SIG-M5 treated with dmso at 0.1 percent for 504 hours (cell line): Measurements from ENCODE around the gene LDHD.

Source experiments
- DNase-seq: peaks from one replicate; lab custom pipeline; 2025; ENCODE audit not compliant: unreplicated experiment; lab: John Stamatoyannopoulos, UW

Gene LDHD

GRCh38 chr16:75116081-75116910, at the start of gene LDHD:
LDHD (minus strand) TSS chr16:75116780; CDS start chr16:75116720, 60 bp downstream.
- DNase-seq: peak; percentile 72

- no peak for DNase-seq
These were observed 43.8 kb upstream of the LDHD start for GRCh38 chr16:75160386-75160785.

- no peak for DNase-seq
These were observed 36.1 kb upstream of the LDHD start for GRCh38 chr16:75152635-75153034.

- no peak for DNase-seq
These were observed 35.2 kb upstream of the LDHD start for GRCh38 chr16:75151798-75152197.

DNA sequence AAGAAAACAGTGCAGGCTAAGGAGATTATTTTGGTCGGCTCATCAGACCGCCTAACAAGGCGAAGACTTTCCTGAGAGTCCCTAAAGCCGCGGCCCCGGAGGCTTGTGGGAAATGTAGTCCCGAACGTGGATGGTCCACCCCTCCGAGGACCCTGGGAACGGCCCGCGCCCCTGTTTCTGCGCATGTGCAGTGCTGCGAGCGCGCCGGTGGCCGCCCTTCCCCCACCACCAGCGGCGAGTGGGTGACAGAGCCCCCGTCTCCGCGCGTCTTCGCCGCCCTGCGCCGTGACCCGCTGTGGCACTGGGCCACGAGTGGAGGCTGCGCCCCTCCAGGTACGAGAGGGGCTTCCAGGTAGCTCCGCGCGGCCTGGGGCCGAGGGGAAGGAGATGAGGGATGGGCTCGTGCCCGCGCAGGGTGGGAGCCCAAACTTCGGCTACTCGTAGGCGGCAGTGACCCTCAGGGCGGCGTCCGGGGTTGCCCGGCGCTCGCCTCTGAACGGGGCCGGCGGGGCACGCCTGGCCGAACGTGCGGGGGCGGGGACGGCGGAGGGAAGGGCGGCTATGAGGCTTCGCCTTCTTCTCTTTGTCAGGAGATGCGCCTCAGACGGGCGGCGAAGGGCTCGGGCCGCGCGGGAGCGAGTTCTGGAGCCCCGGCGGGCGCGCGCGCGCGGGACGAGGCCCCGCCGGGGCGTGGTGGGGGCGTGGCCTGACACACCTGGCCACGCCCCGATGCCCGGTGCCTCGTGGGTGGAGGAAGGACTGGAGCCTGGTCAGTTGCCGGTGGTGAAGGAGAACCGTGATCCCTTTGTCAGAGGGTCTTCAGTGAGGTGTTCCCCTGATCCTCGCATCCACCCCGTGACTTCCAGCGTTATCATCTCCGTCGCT, 32.0 kb upstream of the LDHD start, which contains the start of gene ZFP1:
Gene ZFP1 (plus strand): TSS at position 214 of the 885 bp plus-strand sequence. CDS start 4,428 bp downstream, outside the sequence.
- DNase-seq: peak; percentile 89

- no peak for DNase-seq
These were observed 31.4 kb upstream of the LDHD start for GRCh38 chr16:75147968-75148310.

GRCh38 chr16:75143941-75144340, 27.4 kb upstream of the LDHD start:
- DNase-seq: no peak

GRCh38 chr16:75139498-75139897, 22.9 kb upstream of the LDHD start:
- no peak for DNase-seq

DNA sequence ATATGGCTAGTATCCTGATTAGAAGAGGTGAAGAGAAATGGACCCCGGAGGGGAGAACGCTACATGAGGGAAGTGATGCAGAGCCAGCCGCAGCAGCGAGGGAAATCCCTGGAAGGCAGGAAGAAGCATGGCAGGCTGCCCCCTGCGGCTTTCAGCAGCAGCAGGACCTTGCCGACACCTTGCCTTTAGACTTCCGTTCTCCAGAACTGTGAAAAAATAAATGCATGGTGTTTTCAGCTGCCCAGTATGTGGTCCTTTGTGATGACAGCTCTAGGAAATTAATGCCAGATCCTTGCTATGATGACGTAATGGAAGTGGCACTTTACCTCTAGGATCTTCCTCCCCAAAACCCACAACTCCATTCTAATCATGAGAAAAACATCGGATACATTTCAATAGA, 22.1 kb upstream of the LDHD start:
- DNase-seq: no peak

- no peak for DNase-seq
These were observed 21.7 kb upstream of the LDHD start for GRCh38 chr16:75138233-75138632.

DNA sequence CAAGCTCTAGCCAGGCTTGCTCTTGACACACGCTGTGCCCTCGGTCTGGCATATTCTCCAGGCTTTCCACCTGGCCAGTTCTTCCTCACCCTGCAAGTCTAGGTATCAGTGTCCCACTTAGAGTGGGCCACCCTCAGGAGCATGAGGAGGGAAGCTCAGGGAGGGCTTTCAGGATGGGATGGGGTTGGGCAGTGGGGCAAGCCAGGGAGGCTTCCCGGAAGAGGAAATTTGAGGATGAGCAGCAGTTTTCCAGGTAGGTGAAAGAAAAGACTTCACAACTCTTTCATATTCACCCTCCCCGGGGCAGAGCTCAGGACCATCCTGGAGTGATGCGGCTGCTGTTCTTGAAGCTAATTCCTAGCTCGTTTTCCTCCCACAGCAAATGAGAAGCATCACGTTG, 14.5 kb upstream of the LDHD start:
- no peak for DNase-seq

GRCh38 chr16:75130150-75130771, 13.7 kb upstream of the LDHD start:
- peak; percentile 31 for DNase-seq

- DNase-seq: peak; percentile 3
These were observed 13.0 kb upstream of the LDHD start for GRCh38 chr16:75129421-75130149.

DNA sequence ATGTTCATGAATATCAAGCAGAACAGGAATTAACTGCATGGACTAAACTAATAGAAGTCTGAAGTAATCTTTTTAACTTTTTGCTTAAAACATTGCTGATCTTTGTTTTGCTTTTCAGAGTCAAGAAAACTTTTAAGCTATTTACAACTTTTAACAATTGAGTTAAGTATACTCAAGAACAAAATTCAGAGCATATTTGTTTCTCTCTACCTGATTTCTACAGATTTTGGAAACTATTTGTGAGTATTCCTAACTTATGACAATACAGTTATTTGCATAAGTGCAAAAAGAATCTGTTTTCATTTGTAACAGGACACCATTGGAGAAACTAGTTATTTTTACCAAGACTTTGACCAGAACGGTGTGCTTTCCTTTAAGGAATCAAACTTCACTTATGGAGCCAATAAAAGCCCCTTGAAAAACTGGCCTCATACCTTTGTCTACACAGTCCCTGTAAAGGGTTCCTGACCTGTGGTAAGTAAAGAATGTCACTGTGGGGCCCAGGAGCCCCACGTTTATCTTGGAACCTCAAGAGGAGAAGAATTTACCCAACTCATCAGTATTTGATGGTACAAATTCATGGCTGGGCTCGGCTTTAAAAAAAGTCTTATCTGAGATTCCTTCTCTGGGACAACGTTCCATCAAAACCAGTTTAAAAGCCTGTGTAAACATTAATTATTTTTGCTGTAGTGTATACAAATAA, 11.3 kb upstream of the LDHD start:
- DNase-seq: no peak

DNA sequence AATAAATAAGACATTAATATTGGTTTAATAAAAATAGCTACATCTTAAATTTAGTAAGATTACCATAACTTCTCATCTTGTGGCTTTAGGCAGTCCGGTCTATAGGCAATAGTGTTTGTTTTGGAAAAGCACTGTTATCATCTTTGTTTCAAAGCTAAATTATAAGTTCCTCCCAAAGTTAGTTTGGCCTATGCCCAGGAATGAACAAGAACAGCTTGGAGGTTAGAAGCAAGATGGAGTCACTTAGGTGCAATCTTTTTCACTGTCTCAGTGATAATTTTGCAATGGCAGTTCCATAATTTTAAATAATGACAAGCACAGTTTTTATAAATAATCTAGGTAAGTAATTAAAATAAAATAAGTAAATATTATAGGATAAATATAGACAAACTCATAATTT, 6.0 kb upstream of the LDHD start:
- no peak for DNase-seq

DNA sequence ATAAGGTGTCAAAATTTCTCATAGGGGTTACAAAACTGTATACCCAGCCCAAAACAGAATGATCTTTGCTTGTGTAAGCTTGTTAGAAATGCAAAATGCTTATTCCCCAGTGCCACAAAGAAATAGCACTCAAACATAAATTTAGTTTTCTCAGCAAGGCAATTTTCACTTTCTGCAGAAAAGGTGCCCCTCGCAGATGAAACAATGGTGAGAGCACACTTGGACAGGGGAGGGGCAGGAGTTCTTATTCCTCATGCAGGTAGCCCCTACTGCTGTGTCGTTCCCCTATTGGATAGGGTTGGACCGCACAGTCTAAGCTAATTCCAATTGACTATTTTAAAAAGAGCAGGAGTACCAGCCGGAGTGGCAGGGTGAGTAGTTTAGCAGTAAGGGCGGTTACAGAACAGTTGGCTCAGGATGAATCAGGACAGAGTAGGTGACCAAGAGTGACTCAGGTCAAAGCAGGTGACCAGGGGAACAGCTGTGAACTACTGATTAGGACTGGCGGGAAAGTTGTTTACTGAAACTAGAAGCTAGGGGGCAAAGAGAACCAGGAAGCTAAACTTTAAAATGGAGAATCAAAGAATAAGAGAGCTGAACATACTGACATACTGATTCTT, 5.5 kb upstream of the LDHD start:
- DNase-seq: no peak

DNA sequence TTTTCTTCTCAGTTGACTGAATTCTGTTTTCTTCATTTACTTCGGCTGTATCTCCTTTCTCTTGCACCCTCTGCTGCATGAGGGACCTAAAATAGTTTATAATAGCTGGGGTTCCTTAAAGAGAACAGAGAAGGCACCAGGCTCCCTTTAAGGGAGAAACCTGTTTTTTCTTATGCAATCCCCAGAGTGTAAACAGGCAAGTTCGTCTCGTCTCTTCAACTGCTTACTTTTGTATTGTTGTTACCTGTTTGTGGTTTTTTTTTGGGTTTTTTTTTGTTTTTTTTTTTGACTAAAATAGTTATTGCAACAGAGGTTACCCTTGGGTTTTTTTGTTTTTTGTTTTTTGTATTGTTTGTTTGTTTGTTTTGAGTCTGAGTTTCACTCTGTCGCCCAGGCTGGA, 3.7 kb upstream of the LDHD start:
- DNase-seq: no peak

GRCh38 chr16:75118943-75119539, 2.5 kb upstream of the LDHD start:
- DNase-seq: no peak

DNA sequence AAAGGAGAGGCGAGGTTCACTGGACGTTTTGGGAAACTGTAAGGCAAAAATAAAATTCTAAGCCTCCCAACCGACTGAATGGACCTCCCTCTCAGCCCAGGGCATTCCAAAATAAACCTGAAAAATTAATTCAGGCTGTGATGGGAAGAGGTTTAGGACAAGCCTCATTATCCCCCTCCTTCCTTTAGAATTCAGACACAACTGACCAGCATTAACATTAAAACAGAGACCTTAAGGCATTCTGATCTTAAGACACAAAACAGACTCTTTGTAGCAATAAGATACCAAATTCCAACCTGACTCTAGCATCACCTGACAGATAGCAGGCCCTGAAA, 298 bp upstream of the LDHD start:
- no peak for DNase-seq
